Caco-2 (cell line): ENCODE measurements around the gene ABHD14A. TPM values are rescaled to one million over a fixed set of nuclear protein-coding genes. Genes with fewer than 3 reads are reported as not detected.

Experiments used
- BruUV-seq: library from RNA; stranded (reverse); fragments of 400-500 nt; replicated peaks from 2 replicates; lab custom pipeline; 2021; lab: Mats Ljungman, UMichigan
- CTCF ChIA-PET: fragments of 300-600 bp; sonication (Branson Sonifier 250); formaldehyde crosslinking; loops from one replicate; lab custom pipeline; 2022; ENCODE audit warnings: antibody characterized with exemption; lab: Charles Lee
- POLR2A ChIA-PET: fragments of 300-600 bp; sonication (Branson Sonifier 250); formaldehyde crosslinking; loops from one replicate; lab custom pipeline; 2022; ENCODE audit warnings: antibody characterized with exemption; lab: Charles Lee
- DNase-seq, 2 experiments: peaks; one replicate each; pipeline versions ENCODE4 v3.0.0 to v3.0.0-alpha.2; 2020 to 2022
- H3K27me3 ChIP-seq: replicated peaks from 2 replicates; pipeline ENCODE4 v1.6.0; 2011; ENCODE audit warnings: low read length; ENCODE audit not compliant: control insufficient read depth, insufficient read depth
- H3K36me3 ChIP-seq: 2 replicates; pipeline ENCODE4 v1.5.1; 2011; ENCODE audit warnings: low read length; ENCODE audit not compliant: control insufficient read depth, insufficient read depth
- H3K4me1 ChIP-seq: fragments of 250-450 bp; sonication (Bioruptor Pico); 2 replicates; pipeline ENCODE4 v1.5.1; 2020; ENCODE audit warnings: mild to moderate bottlenecking
- H3K4me3 ChIP-seq: 2 replicates; pipeline ENCODE4 v1.5.1; 2011; ENCODE audit warnings: low read depth, mild to moderate bottlenecking, control low read depth, low read length
- H3K9me3 ChIP-seq: fragments of 250-450 bp; sonication (Bioruptor Pico); 2 replicates; pipeline ENCODE4 v1.5.1; 2020; ENCODE audit warnings: mild to moderate bottlenecking, moderate library complexity
- H3K27ac Mint-ChIP-seq: one replicate; pipeline ENCODE4 v1.8.0; 2022; ENCODE audit warnings: mixed read lengths; ENCODE audit not compliant: unreplicated experiment
- H3K27me3 Mint-ChIP-seq: one replicate; pipeline ENCODE4 v1.8.0; 2022; ENCODE audit warnings: mixed read lengths; ENCODE audit not compliant: insufficient read depth, unreplicated experiment
- H3K36me3 Mint-ChIP-seq: one replicate; pipeline ENCODE4 v1.8.0; 2022; ENCODE audit warnings: mild to moderate bottlenecking, mixed read lengths; ENCODE audit not compliant: insufficient read depth, unreplicated experiment
- H3K4me1 Mint-ChIP-seq: one replicate; pipeline ENCODE4 v1.8.0; 2022; ENCODE audit warnings: low read depth, mixed read lengths; ENCODE audit not compliant: unreplicated experiment
- H3K4me3 Mint-ChIP-seq: one replicate; pipeline ENCODE4 v1.8.0; 2022; ENCODE audit warnings: mild to moderate bottlenecking, moderate library complexity, mixed read lengths; ENCODE audit not compliant: unreplicated experiment
- H3K9me3 Mint-ChIP-seq: one replicate; pipeline ENCODE4 v1.8.0; 2022; ENCODE audit warnings: mixed read lengths; ENCODE audit not compliant: unreplicated experiment
- CTCF ChIP-seq, 2 experiments: fragments of 200-600 bp in 1 of 2; IDR thresholded peaks; 1 replicate in 1 of 2; 2 replicates in 1 of 2; pipeline versions ENCODE4 v1.5.1 to v1.8.0; 2011 to 2022; ENCODE audit warnings: antibody characterized with exemption in 1 of 2, control low read depth in 1 of 2, inconsistent platforms in 1 of 2, low read depth in 1 of 2, low read length in 1 of 2, mild to moderate bottlenecking in 1 of 2, moderate library complexity in 1 of 2; ENCODE audit not compliant: insufficient read depth in 1 of 2, severe bottlenecking in 1 of 2, unreplicated experiment in 1 of 2
- intact Hi-C: fragments of 100-400 bp; cut with micrococcal nuclease; formaldehyde crosslinking; loops from one replicate; pipeline ENCODE4 v1.10.0; 2022; ENCODE audit not compliant: unreplicated experiment
- total RNA-seq: library from RNA; stranded (reverse); gene quantifications from 2 replicates; pipeline ENCODE4 v1.2.3, GENCODE V29; 2022

The ABHD14A gene
- total RNA-seq, 1 experiment from 2014 or later: 14.0 TPM

DNA sequence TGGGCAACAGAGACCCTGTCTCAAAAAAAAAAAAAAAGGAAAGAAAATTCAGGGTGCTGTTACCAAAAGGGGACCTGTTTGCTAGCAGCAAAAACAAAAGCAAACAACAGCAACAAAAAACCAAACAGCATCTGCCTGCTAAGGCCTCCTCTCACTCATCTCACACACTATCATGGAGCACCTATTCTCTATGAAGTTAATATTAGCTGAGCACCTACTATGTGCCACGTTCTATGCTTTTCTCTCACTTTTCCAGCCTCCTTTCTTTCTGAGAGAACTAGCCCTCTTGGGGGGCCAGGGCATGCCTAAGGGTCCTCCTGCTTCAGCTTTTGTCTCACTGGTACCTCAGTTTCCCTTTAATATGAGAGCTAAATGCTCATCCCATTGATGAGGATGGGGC, 20.2 kb upstream of the ABHD14A start:
- Histone ChIP-seq H3K4me3 (no peak overlapping the region), H3K9me3 (no peaks in the 10 kb centered on the region), H3K36me3 (no peaks in the 10 kb centered on the region), H3K4me1 (no peaks in the 10 kb centered on the region), H3K27me3 (no peaks in the 10 kb centered on the region)
- Mint-ChIP-seq H3K27ac (no peak overlapping the region), H3K4me3 (no peak overlapping the region), H3K36me3 (no peaks in the 10 kb centered on the region), H3K4me1 (no peaks in the 10 kb centered on the region), H3K27me3 (peaks cover 2% of the 10 kb centered on the region), H3K9me3 (no peaks in the 10 kb centered on the region)
- ChIA-PET POLR2A (no interaction called here), CTCF (no interaction called here)
- DNase-seq: no peak
- BruUV-seq: no TSS peak
- no peak for TF ChIP-seq CTCF (IDR thresholded peaks at IDR 0.05; ENCODE audit: insufficient read depth in 1 of 2, low read depth in 1 of 2, low read length in 1 of 2, severe bottlenecking in 1 of 2, unreplicated experiment in 1 of 2)
- intact Hi-C loops: no loop called here

DNA sequence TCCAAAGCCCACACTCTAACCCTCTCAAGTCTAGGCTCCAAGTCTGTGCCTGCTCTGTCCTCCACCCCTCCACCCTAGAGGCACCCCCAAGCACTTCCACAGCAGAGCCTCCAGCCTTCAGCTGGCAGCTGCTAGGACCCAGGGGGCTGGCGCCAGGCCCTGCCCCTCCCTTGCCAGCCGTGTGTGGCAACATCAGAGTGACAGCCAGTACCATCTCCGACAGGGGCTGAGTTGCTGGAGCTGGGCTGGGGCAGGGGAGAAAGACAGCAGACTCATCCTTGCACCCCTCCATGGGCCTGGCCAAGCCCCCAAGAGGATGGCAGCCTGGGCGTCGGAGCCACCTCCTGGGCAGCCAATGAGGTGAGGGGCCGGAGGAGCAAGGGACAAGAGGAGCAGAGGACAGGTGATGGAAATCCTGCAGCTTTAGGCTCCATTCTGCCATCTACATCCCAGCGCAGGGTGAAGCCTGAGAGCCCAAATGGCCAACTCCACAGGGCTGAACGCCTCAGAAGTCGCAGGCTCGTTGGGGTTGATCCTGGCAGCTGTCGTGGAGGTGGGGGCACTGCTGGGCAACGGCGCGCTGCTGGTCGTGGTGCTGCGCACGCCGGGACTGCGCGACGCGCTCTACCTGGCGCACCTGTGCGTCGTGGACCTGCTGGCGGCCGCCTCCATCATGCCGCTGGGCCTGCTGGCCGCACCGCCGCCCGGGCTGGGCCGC, 19.5 kb upstream of the ABHD14A start, which contains the start of gene GPR62:
Gene GPR62 (plus strand): TSS at position 207 of the 718 bp plus-strand sequence. CDS start 272 bp downstream, at position 479.
- no peaks in the 10 kb centered on the region for H3K4me1 Mint-ChIP-seq
- Histone ChIP-seq H3K4me1 (no peaks in the 10 kb centered on the region), H3K27me3 (no peaks in the 10 kb centered on the region), H3K36me3 (no peaks in the 10 kb centered on the region), H3K4me3 (no peak within 1 kb of the TSS), H3K9me3 (no peaks in the 10 kb centered on the region)
- no TSS peak for BruUV-seq
- DNase-seq: no peak
- no peak within 1 kb of the TSS for H3K27ac Mint-ChIP-seq
- H3K4me3 Mint-ChIP-seq: no peak within 1 kb of the TSS
- intact Hi-C loops: no loop called here
- POLR2A ChIA-PET: no interaction called here
- H3K9me3 Mint-ChIP-seq: no peaks in the 10 kb centered on the region
- CTCF ChIA-PET: no interaction called here
- peaks cover 2% of the 10 kb centered on the region for H3K27me3 Mint-ChIP-seq
- no peak for TF ChIP-seq CTCF (IDR thresholded peaks at IDR 0.05; ENCODE audit: insufficient read depth in 1 of 2, low read depth in 1 of 2, low read length in 1 of 2, severe bottlenecking in 1 of 2, unreplicated experiment in 1 of 2)
- H3K36me3 Mint-ChIP-seq: no peaks in the 10 kb centered on the region

DNA sequence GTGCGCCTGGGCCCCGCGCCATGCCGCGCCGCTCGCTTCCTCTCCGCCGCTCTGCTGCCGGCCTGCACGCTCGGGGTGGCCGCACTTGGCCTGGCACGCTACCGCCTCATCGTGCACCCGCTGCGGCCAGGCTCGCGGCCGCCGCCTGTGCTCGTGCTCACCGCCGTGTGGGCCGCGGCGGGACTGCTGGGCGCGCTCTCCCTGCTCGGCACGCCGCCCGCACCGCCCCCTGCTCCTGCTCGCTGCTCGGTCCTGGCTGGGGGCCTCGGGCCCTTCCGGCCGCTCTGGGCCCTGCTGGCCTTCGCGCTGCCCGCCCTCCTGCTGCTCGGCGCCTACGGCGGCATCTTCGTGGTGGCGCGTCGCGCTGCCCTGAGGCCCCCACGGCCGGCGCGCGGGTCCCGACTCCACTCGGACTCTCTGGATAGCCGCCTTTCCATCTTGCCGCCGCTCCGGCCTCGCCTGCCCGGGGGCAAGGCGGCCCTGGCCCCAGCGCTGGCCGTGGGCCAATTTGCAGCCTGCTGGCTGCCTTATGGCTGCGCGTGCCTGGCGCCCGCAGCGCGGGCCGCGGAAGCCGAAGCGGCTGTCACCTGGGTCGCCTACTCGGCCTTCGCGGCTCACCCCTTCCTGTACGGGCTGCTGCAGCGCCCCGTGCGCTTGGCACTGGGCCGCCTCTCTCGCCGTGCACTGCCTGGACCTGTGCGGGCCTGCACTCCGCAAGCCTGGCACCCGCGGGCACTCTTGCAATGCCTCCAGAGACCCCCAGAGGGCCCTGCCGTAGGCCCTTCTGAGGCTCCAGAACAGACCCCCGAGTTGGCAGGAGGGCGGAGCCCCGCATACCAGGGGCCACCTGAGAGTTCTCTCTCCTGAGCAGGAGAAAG, 18.7 kb upstream of the ABHD14A start:
- no peaks in the 10 kb centered on the region for H3K9me3 Mint-ChIP-seq
- no peak overlapping the region for H3K4me3 Mint-ChIP-seq
- no peaks in the 10 kb centered on the region for H3K9me3 ChIP-seq
- no peaks in the 10 kb centered on the region for H3K4me1 ChIP-seq
- no peak overlapping the region for H3K4me3 ChIP-seq
- intact Hi-C loops: no loop called here
- no peaks in the 10 kb centered on the region for H3K4me1 Mint-ChIP-seq
- H3K27me3 ChIP-seq: no peaks in the 10 kb centered on the region
- DNase-seq: no peak
- no peak for TF ChIP-seq CTCF (IDR thresholded peaks at IDR 0.05; ENCODE audit: insufficient read depth in 1 of 2, low read depth in 1 of 2, low read length in 1 of 2, severe bottlenecking in 1 of 2, unreplicated experiment in 1 of 2)
- H3K27me3 Mint-ChIP-seq: peaks cover 2% of the 10 kb centered on the region
- H3K36me3 Mint-ChIP-seq: no peaks in the 10 kb centered on the region
- no TSS peak for BruUV-seq
- no peak overlapping the region for H3K27ac Mint-ChIP-seq
- no peaks in the 10 kb centered on the region for H3K36me3 ChIP-seq
- CTCF ChIA-PET: no interaction called here
- POLR2A ChIA-PET: no interaction called here
